A549 treated with GW870086 at 1 μM for 4 hours (cell line): ENCODE data around the gene CNTN3. TPM values are rescaled to one million over a fixed set of nuclear protein-coding genes. Genes with fewer than 3 reads are reported as not detected.

Experiments used
- total RNA-seq: library from RNA; stranded (reverse); fragments of 200-300 nt; extraction: Qiagen RNA extraction; gene quantifications from 5 replicates; pipeline ENCODE4 v1.2.3, GENCODE V29; 2022; ENCODE audit warnings: low read depth

The CNTN3 gene
- not detected in 5 replicates for total RNA-seq

GRCh38 chr3:74614107-74614967 is at the start of gene CNTN3:
Gene CNTN3 (minus strand): TSS chr3:74614659. CDS start chr3:74521112, 93,547 bp downstream.

